VCaP (cell line): ENCODE results near the gene SAMD13.

Experiments used
- H3K27ac ChIP-seq: fragments of 450-650 bp; 2 replicates; pipeline ENCODE4 v1.5.1; 2017
- TF ChIP-seq, protein P1 (sequence below): fragments of 450-650 bp; conservative IDR thresholded peaks from 2 replicates; pipeline ENCODE4 v1.5.1; 2017; ENCODE audit warnings: mild to moderate bottlenecking, moderate library complexity

The SAMD13 gene

DNA sequence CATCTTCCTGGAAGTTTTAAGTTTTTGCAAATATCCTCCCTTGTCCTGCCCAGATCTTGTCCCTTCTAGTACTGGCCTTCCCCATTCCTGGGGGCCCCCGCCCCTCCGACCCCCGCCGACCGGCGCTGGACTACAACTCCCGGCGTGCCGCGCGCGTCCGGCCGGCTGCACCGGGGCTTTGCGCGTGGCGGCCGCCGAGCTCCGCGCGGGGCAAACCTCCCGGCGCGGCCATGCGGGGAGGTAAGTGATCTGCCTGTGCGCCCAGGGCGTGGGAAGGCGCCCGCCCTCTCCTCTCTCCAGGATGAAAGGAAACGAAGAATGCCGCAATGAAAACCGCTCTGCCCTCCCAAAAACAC lies 3.2 kb upstream of the SAMD13 start:
- peak overlapping the region; percentile 93 for H3K27ac ChIP-seq
- TF ChIP-seq, protein P1, sequence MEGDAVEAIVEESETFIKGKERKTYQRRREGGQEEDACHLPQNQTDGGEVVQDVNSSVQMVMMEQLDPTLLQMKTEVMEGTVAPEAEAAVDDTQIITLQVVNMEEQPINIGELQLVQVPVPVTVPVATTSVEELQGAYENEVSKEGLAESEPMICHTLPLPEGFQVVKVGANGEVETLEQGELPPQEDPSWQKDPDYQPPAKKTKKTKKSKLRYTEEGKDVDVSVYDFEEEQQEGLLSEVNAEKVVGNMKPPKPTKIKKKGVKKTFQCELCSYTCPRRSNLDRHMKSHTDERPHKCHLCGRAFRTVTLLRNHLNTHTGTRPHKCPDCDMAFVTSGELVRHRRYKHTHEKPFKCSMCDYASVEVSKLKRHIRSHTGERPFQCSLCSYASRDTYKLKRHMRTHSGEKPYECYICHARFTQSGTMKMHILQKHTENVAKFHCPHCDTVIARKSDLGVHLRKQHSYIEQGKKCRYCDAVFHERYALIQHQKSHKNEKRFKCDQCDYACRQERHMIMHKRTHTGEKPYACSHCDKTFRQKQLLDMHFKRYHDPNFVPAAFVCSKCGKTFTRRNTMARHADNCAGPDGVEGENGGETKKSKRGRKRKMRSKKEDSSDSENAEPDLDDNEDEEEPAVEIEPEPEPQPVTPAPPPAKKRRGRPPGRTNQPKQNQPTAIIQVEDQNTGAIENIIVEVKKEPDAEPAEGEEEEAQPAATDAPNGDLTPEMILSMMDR = no peak

DNA sequence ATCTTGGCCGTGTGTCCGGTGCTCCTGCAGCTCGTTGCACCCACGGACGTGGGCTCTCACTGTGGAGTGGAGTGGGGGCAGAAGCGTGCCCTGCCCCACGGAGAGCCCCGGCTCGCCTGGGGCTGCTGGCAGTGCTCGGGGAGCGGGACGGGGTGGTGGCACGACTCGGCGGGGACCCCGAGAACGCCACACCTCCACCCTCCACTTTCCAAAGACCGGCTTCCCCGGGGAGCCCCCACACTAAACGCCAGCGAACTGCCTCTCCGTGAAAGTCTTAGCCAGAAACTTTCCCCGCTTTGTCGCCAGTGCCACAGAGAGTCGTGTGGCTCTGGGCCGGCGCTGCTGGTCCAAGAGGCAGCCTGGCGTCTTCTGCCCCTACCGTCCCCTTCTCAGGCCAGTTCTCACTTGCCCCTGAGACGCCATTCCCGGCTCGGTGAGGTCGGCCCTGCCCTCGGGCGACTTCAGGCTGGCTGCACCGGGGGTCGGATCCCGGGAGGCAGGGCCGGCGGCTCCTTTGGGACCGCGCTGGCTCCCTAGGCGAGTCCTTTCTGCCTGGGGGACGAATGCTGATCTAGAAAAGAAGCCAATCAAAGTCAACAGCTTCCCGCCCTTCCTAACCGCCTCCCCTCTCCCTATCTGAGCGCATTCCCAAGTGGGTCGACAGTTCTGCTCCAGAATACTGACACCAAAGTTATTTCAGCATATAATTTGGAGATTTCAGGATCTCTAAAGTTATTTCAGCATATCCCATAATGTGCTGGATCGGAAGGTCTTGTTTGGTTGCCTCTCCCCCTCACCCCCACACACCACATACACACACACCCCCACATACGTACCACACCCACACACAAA lies 2.6 kb upstream of the SAMD13 start:
- H3K27ac ChIP-seq = peak overlapping the region; percentile 93
- TF ChIP-seq, protein P1 = no peak; the same call in 1 of the 2 replicates

DNA sequence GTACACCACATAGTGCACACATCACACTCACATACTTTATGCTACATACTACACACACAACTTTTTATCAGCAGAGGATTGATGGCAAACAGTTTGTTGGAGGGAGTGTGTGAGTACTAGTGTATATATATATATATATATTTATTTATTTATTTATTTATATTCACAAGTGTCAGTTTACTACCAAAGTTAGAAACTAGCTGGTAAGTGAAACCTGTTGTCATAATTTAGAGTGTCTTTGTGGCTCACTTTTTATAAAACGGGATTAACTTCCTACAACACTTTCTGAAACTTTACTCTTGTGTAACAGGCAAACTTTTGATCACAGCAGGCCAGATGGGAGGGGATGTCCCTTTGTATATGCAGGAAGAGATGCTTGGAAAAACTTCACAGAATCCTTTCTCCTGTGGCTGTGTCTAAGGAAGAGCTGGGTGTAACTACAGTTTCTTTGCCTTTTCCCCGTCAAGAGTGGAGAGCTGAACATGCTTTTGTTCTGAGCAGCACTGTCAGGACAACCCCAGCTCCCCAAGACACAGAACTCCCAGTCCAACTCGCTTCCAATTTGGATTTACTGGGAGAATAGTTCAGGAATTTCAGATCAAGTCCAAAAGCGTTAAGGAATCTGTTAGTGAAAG lies 1.9 kb upstream of the SAMD13 start:
- peak overlapping the region; percentile 93 for H3K27ac ChIP-seq
- TF ChIP-seq, protein P1 = no peak

DNA sequence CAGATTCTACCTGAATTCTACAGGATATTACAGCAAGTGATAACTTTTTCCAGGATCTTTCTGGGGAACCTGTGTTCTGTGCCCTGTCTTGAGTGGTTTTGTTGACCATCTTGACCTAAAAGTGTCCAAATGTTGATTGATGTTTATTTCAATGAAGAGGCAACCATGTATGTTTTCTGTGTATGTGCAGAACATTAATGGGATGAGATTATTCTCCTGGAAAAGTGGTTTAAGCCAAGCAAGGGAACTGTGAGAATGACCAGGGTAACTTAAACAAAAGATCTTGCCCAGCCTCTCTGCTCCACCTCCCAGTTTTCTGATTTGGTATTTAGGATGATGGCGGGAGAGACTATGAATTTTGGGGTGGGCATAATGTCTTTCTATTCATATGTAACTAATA lies 1.0 kb upstream of the SAMD13 start:
- TF ChIP-seq, protein P1 = no peak
- H3K27ac ChIP-seq = peak overlapping the region; percentile 93

DNA sequence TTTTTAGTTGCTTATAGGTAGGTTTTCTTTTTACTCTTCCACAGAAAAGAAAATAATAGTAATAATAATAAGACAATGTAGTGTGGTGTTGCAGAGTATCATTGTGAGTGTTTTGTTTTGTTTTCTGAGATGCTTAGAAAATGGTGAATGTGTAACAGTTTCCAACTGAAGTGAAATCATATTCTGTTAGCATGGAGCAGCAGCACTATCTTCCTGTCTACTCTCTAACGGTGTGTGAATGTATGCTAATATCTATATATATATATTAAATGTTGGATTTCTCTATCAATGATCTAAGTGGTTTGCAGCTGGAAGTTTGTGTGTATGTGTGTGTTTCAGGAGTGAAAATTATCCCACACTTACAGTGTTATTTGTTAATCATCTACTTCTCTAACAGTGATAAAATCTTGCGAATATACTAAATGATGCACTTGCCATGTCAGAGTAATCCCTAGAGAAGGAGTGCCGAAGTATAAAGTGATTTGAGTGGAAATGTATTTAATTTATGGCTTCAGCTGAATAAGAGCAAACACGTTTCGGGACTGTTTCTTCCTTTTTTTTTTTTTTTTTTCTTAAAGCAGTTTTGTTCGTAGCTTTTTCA lies 377 bp downstream of the SAMD13 start:
- peak overlapping the region; percentile 93 for H3K27ac ChIP-seq
- TF ChIP-seq, protein P1 = no peak

DNA sequence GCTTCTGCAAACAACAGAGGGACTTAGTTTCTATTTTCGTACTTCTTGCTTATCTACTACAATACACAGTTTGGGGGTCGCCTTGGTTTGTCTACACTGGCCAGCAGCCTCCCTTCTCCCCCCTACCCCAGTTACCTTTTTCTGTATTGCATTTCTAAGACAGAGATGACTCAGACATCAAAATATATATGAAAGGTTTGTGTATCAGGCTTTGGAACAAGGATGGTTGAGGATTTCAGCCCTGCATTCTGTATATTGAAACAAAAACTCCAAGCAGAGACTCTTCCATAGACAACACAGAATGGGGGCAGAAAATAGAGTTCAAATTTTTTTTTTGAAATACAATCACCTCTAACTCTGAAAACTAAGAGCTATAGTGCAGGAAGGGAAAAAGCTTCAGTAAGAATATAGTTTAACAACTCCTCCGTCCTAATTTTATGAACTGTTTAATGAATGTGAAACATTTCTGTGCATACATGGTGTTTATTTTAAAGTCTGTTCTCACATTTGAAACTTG lies 1.9 kb downstream of the SAMD13 start:
- TF ChIP-seq, protein P1 = no peak
- peak overlapping the region; percentile 93 for H3K27ac ChIP-seq

DNA sequence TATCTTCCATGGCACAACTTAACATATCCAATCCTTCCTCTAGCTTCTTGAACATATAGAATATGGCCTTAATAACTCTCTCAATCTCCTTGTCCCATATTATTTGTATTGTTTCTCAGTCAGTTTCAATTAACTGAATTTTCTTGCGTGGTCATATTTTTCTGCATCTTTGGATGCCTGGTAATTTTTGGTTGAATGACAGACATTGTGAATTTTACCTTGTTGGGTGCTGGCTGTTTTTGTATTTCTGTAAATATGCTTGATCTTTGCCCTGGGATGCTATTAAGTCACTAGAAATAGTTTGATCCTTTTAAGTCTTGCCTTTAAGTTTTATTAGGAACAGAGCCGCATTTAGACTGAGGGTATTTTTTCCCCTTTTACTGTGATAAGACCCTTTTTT lies 5.9 kb downstream of the SAMD13 start:
- TF ChIP-seq, protein P1 = no peak
- H3K27ac ChIP-seq = no peak overlapping the region
